H1 (cell line): Measurements from ENCODE around the gene MARK3. TPM values are rescaled to one million over a fixed set of nuclear protein-coding genes. Genes with fewer than 3 reads are reported as not detected.

Experiments
- CTBP2 ChIP-seq: IDR thresholded peaks from 2 replicates; pipeline ENCODE4 v1.7.0; 2011; ENCODE audit warnings: borderline replicate concordance, mild to moderate bottlenecking, moderate library complexity, mixed read lengths, low read length; ENCODE audit not compliant: insufficient read depth, insufficient read length
- polyA plus RNA-seq, 7 experiments: library from polyadenylated mRNA; depleted of rRNA in 3 of 7; stranded (reverse) in 5 of 7; unstranded in 2 of 7; fragments of >200 nt in 5 of 7; fragments of 200-250 nt in 2 of 7; gene quantifications; 1 replicate in 5 of 7; 2 replicates in 1 of 7; 4 replicates in 1 of 7; pipeline versions ENCODE4 v1.2.1 to v1.2.3, GENCODE V29; 2011 to 2013; ENCODE audit warnings: missing spikeins in 2 of 7, mixed read lengths in 2 of 7
- total RNA-seq: library from RNA; stranded (reverse); fragmentation: NEBNext Ultra II Directional; extraction: Animal tissue kit (Norgen Biotek cat#: 25700); gene quantifications from 2 replicates; pipeline ENCODE4 v1.2.1, GENCODE V29; 2021
- TF ChIP-seq, protein P1 (sequence below): fragments of 300-600 bp; sonication (generic); IDR thresholded peaks from 2 replicates; pipeline ENCODE4 v1.7.1; 2012; ENCODE audit warnings: low read length, moderate library complexity, mild to moderate bottlenecking, inconsistent platforms; ENCODE audit not compliant: insufficient replicate concordance

MARK3 gene
- total and polyA plus RNA-seq, 2 of the 8 experiments (the other 6 are each of a cell fraction or from before 2014, with no cell fraction given) = 39.4 to 76.9 TPM

DNA sequence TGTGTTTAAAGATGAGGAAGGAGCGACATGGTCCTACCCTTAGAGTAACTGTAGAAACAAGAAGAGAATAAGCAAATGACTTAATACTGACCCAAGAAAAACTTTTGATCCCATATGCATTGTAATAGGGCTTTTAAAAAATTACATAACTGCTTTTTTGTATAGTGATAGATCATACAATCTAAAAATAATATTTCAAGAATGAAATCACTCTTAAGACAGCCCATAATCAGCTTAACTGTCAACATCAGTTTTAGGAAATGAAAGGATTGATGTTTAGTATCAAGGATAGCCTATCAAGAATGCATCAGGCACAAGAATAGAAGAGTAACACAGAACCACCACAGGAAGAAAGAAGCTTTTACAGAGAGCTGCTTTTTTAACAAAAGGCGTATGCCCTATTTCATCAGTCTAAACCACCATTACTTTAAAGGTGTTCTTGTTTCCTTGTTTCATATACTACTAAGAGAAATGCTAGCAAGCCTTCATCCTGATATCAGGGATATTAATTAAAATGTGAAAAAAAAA, 64.5 kb downstream of the MARK3 start (continued):
- TF ChIP-seq, protein P1, sequence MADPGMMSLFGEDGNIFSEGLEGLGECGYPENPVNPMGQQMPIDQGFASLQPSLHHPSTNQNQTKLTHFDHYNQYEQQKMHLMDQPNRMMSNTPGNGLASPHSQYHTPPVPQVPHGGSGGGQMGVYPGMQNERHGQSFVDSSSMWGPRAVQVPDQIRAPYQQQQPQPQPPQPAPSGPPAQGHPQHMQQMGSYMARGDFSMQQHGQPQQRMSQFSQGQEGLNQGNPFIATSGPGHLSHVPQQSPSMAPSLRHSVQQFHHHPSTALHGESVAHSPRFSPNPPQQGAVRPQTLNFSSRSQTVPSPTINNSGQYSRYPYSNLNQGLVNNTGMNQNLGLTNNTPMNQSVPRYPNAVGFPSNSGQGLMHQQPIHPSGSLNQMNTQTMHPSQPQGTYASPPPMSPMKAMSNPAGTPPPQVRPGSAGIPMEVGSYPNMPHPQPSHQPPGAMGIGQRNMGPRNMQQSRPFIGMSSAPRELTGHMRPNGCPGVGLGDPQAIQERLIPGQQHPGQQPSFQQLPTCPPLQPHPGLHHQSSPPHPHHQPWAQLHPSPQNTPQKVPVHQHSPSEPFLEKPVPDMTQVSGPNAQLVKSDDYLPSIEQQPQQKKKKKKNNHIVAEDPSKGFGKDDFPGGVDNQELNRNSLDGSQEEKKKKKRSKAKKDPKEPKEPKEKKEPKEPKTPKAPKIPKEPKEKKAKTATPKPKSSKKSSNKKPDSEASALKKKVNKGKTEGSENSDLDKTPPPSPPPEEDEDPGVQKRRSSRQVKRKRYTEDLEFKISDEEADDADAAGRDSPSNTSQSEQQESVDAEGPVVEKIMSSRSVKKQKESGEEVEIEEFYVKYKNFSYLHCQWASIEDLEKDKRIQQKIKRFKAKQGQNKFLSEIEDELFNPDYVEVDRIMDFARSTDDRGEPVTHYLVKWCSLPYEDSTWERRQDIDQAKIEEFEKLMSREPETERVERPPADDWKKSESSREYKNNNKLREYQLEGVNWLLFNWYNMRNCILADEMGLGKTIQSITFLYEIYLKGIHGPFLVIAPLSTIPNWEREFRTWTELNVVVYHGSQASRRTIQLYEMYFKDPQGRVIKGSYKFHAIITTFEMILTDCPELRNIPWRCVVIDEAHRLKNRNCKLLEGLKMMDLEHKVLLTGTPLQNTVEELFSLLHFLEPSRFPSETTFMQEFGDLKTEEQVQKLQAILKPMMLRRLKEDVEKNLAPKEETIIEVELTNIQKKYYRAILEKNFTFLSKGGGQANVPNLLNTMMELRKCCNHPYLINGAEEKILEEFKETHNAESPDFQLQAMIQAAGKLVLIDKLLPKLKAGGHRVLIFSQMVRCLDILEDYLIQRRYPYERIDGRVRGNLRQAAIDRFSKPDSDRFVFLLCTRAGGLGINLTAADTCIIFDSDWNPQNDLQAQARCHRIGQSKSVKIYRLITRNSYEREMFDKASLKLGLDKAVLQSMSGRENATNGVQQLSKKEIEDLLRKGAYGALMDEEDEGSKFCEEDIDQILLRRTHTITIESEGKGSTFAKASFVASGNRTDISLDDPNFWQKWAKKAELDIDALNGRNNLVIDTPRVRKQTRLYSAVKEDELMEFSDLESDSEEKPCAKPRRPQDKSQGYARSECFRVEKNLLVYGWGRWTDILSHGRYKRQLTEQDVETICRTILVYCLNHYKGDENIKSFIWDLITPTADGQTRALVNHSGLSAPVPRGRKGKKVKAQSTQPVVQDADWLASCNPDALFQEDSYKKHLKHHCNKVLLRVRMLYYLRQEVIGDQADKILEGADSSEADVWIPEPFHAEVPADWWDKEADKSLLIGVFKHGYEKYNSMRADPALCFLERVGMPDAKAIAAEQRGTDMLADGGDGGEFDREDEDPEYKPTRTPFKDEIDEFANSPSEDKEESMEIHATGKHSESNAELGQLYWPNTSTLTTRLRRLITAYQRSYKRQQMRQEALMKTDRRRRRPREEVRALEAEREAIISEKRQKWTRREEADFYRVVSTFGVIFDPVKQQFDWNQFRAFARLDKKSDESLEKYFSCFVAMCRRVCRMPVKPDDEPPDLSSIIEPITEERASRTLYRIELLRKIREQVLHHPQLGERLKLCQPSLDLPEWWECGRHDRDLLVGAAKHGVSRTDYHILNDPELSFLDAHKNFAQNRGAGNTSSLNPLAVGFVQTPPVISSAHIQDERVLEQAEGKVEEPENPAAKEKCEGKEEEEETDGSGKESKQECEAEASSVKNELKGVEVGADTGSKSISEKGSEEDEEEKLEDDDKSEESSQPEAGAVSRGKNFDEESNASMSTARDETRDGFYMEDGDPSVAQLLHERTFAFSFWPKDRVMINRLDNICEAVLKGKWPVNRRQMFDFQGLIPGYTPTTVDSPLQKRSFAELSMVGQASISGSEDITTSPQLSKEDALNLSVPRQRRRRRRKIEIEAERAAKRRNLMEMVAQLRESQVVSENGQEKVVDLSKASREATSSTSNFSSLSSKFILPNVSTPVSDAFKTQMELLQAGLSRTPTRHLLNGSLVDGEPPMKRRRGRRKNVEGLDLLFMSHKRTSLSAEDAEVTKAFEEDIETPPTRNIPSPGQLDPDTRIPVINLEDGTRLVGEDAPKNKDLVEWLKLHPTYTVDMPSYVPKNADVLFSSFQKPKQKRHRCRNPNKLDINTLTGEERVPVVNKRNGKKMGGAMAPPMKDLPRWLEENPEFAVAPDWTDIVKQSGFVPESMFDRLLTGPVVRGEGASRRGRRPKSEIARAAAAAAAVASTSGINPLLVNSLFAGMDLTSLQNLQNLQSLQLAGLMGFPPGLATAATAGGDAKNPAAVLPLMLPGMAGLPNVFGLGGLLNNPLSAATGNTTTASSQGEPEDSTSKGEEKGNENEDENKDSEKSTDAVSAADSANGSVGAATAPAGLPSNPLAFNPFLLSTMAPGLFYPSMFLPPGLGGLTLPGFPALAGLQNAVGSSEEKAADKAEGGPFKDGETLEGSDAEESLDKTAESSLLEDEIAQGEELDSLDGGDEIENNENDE = peak; percentile 31
- TF ChIP-seq CTBP2 = no peak
